Measurements from ENCODE around the gene CSF3. TPM values are rescaled to one million over a fixed set of nuclear protein-coding genes. Genes with fewer than 3 reads are reported as not detected.

Gene CSF3
- total RNA-seq (2014; rRNA removed) = 5.1 and 6.7 TPM in 2 replicates
- 1.1 TPM for polyA plus RNA-seq (2012)

DNA sequence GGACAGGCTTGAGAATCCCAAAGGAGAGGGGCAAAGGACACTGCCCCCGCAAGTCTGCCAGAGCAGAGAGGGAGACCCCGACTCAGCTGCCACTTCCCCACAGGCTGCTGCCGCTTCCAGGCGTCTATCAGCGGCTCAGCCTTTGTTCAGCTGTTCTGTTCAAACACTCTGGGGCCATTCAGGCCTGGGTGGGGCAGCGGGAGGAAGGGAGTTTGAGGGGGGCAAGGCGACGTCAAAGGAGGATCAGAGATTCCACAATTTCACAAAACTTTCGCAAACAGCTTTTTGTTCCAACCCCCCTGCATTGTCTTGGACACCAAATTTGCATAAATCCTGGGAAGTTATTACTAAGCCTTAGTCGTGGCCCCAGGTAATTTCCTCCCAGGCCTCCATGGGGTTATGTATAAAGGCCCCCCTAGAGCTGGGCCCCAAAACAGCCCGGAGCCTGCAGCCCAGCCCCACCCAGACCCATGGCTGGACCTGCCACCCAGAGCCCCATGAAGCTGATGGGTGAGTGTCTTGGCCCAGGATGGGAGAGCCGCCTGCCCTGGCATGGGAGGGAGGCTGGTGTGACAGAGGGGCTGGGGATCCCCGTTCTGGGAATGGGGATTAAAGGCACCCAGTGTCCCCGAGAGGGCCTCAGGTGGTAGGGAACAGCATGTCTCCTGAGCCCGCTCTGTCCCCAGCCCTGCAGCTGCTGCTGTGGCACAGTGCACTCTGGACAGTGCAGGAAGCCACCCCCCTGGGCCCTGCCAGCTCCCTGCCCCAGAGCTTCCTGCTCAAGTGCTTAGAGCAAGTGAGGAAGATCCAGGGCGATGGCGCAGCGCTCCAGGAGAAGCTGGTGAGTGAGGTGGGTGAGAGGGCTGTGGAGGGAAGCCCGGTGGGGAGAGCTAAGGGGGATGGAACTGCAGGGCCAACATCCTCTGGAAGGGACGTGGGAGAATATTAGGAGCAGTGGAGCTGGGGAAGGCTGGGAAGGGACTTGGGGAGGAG lies at the start of gene CSF3:
Gene CSF3, plus strand, starts transcription at position 436 of the 993 bp plus-strand sequence. Its CDS starts 35 bp downstream, at position 471.
- DNase-seq (ENCODE audit: low read depth) = peak; percentile 69

GRCh38 chr17:39966771-39967170 lies 48.5 kb upstream of the CSF3 start:
- DNase-seq (ENCODE audit: low read depth) = no peak

DNA sequence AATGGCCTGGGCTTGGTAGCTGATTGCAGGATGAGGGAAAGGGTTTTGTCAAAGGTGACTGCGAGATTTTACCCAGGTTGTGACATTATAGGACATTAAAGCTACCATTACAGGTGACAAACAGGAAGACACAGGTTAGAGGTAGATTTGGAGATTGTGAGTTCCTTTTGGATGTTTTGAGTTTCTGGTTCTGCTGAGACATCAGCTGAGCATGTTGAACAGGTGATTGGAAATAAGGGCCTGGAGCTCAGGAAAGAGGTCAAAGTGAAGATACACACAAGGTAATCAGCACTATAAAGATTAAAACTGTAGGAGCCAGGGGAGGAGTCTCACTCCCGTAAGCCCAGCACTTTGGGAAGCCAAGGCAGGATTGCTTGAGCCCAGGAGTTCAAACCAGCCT lies 46.5 kb upstream of the CSF3 start:
- no peak for DNase-seq (ENCODE audit: low read depth)

- no peak for DNase-seq (ENCODE audit: low read depth)
Measured at GRCh38 chr17:39969375-39969774, 45.9 kb upstream of the CSF3 start.

- no peak for DNase-seq (ENCODE audit: low read depth)
Measured at GRCh38 chr17:39970157-39970692, 45.0 kb upstream of the CSF3 start.

DNA sequence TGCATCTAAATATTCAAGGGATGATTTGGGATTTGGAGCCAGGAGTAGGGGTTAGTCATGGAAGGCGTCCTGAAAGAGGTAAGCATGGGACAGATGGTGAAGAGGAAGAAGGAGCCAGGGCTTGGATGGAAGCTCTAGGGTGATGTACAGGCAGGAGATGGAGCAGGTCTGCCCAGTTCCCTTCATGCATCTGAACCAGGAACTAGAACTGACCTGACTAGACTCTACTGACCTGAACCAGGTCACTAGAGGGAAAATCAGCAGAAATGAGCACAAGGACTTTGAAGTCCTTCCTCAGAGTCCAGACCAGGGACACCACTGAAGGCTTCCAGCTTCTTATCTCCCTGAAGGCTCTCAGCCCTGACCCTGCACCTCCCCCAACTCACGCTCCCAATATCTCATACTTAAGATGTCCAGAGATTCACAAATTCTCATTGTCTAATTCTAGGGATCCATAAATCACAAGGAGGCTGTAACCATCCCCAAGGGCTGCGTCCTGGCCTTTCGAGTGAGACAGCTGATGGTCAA lies 44.1 kb upstream of the CSF3 start:
- no peak for DNase-seq (ENCODE audit: low read depth)

DNA sequence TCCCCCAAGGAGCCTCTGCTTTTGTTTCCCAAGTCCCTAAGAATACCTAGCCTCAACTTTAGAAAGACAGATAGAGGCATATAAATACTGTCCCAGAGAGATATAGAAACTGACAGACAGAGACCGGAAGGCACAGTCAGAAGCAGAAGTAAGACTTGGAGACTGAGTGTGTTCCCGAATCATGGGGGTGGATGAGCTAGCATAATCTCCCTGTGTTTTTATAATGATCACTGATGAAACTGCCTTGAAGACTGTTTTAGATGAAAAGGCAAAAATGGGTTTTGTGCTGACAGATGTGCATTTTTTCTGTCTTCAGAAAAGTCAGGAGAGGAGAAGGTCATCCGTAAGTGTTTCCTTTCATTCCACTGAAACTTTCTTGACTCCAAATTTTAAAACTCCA lies 43.0 kb upstream of the CSF3 start:
- no peak for DNase-seq (ENCODE audit: low read depth)

- DNase-seq (ENCODE audit: low read depth) = no peak
Measured at GRCh38 chr17:39973496-39973895, 41.7 kb upstream of the CSF3 start.

DNA sequence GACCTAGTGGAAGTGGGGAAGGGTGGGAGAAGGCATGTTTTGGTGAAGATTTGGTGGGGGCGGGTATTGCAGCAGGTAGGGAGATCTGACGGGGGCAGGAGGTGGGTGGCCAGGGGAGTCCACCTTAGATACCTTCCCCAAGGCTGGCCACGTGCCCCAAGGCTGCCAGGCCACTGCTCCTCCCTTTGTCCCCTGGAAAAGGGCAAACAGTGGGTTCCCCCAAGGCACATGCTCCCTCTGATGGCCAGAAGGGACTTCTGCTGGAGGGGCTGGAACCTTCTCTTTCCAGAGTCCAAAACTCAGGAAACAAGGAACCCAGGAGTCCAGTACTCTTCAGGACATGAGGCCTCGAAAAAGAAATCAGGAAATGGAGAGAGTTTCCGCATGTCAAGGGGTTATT lies 40.8 kb upstream of the CSF3 start:
- no peak for DNase-seq (ENCODE audit: low read depth)

GRCh38 chr17:39975801-39976200 lies 39.4 kb upstream of the CSF3 start:
- no peak for DNase-seq (ENCODE audit: low read depth)

- peak; percentile 64 for DNase-seq (ENCODE audit: low read depth)
Measured at GRCh38 chr17:39979016-39979670, 36.1 kb upstream of the CSF3 start.

DNA sequence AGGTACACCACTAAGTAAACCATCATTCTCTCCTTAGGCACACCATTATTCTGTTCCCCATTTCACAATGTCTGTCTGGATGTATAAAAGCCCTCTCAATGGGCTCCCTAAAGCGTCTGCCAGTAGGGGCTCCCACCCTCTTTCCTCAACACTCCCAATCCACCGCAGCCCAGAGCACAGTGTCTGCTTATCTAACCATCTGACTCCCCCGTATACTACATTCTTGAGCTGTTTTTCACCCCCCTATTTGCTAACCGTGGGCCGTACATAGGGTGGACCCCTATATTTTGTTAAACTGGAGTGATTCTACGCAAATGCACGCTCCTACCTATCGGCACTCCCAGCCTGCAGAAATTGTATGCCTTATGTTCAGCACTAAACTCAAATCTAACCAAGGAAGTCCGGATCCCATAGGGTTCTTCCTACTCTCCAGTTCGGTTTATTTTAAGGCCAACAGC lies 35.3 kb upstream of the CSF3 start:
- peak; percentile 39 for DNase-seq (ENCODE audit: low read depth)

GRCh38 chr17:39980351-39981206 lies 34.7 kb upstream of the CSF3 start, which contains the start of gene PSMD3:
PSMD3 (plus strand) TSS chr17:39980807; CDS start chr17:39980971, 164 bp downstream.
- peak; percentile 100 for DNase-seq (ENCODE audit: low read depth)

DNA sequence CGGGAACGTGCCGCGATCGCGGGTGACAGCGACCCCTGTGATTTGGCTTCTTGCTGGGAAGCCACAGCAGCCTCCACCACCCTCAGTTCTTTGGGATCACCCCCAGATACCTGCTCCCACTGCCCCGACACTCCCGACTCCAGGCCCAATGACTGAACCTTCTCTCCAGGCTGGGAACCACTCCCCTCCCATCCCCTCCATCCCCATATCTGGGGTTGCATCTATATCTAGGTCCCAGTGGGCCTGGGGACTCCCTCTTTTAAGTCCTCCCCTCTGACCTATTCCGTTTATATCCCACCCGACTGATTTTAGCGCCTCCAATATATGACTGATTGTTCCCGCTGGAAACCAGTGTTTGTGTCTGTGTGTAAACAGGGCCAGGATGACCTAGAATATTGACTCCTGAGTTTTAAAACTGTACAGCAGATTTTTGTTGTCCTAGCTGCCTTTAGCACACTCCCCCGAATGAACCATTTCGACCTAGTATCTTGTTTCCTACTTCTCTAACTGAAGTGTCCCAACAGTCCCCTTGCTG lies 34.0 kb upstream of the CSF3 start:
- no peak for DNase-seq (ENCODE audit: low read depth)

- no peak for DNase-seq (ENCODE audit: low read depth)
Measured at GRCh38 chr17:39981766-39982375, 33.4 kb upstream of the CSF3 start.

DNA sequence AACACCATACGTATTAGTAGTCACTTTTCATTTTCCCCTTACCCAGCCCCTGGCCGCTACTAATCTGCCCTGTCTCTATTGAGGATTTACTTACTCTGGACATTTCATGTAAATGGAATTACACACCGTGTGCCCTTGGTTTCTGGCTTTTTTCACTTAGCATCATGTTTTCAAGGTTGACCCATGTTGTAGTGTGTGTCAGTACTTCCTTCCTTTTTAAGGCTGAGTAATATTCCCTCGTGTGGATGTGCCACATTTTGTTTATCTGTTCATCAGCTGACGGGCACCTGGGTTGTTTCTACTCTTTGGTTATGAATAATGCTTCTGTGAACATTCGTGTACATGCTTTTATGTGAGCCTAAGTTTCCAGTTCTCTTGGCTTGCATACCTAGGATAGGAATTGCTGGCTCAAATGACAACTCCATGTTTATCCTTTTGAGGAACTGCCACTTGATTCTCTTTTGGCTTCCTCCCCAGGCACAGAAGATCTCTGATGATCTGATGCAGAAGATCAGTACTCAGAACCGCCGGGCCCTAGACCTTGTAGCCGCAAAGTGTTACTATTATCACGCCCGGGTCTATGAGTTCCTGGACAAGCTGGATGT lies 26.9 kb upstream of the CSF3 start:
- DNase-seq (ENCODE audit: low read depth) = no peak

DNA sequence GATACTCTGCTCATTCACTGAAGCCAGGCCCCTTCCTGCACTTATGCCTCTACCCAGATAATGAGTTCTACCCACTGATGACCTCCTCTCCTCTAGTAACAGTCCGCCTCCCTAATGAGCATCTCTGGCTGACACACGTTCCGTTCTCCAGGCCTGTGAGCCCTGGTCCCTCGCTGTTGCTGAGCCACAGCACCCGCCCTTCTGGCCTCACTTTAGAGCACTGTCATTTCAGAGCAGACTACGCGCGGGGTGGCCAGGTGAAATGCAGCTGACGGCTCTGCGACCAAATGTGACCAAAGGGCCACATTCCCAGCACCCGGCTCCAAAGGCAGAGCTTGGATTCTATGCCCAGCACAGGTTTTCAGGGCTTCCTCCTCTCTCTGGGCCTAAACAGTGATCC lies 20.8 kb upstream of the CSF3 start:
- no peak for DNase-seq (ENCODE audit: low read depth)

GRCh38 chr17:39995438-39995837 lies 19.8 kb upstream of the CSF3 start:
- no peak for DNase-seq (ENCODE audit: low read depth)

GRCh38 chr17:39996162-39996561 lies 19.1 kb upstream of the CSF3 start:
- no peak for DNase-seq (ENCODE audit: low read depth)

DNA sequence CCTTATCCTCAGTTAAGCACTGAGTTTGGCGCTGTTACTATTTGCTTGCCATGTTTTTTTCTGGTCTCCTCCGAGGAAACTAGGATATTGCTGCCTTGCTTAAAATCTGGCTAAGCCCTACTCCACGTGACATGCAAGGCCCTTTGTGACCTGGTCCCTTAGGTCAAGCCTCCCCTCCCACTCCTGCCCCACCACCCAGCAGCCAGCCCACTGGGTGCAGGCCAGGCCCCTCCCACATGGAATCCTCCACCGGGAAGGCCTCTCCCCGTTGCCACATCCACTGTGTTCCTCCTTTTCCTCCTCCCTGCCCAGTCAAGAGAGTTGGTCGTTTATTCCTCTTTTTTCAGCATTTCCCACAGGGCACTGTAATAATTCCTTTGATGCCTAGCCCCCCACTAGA lies 18.4 kb upstream of the CSF3 start:
- no peak for DNase-seq (ENCODE audit: low read depth)

Measured in LHCN-M2 (cell line).